Measurements from ENCODE around the gene HERC5.

The HERC5 gene

GRCh38 chr4:88465653-88466192 lies 8.8 kb downstream of the HERC5 start:
- TF ChIP-seq TOX (CRISPR knock-in tag; IDR thresholded peaks at IDR 0.05; ENCODE audit: borderline replicate concordance), result no peak
- ATAC-seq, result no peak

- no peak for ATAC-seq
- no peak for TF ChIP-seq ZNF8 (CRISPR knock-in tag; IDR thresholded peaks at IDR 0.05)
- no peak for TF ChIP-seq GLIS3 (CRISPR knock-in tag; IDR thresholded peaks at IDR 0.05)
- TF ChIP-seq CSRNP3 (CRISPR knock-in tag; IDR thresholded peaks at IDR 0.05), result no peak
- TF ChIP-seq TCF4 (CRISPR knock-in tag; IDR thresholded peaks at IDR 0.05; ENCODE audit: borderline replicate concordance), result no peak
- no peak for TF ChIP-seq PATZ1 (CRISPR knock-in tag; IDR thresholded peaks at IDR 0.05; ENCODE audit: borderline replicate concordance)
- TF ChIP-seq ZNF70 (CRISPR knock-in tag; IDR thresholded peaks at IDR 0.05), result no peak
- no peak for TF ChIP-seq ZFP3 (CRISPR knock-in tag; IDR thresholded peaks at IDR 0.05)
- TF ChIP-seq CSDC2 (CRISPR knock-in tag; IDR thresholded peaks at IDR 0.05), result no peak
- no peak for TF ChIP-seq BACH2 (CRISPR knock-in tag; IDR thresholded peaks at IDR 0.05; ENCODE audit: borderline replicate concordance)
- no peak for TF ChIP-seq ESRRG (CRISPR knock-in tag; IDR thresholded peaks at IDR 0.05)
- TF ChIP-seq RARB (CRISPR knock-in tag; IDR thresholded peaks at IDR 0.05), result no peak
- no peak for TF ChIP-seq OSR1 (CRISPR knock-in tag; IDR thresholded peaks at IDR 0.05)
- TF ChIP-seq ZNF565 (CRISPR knock-in tag; conservative IDR thresholded peaks at IDR 0.05; ENCODE audit: low read depth), result no peak
- no peak for TF ChIP-seq TOX (CRISPR knock-in tag; IDR thresholded peaks at IDR 0.05; ENCODE audit: borderline replicate concordance)
- no peak for TF ChIP-seq POU6F1 (CRISPR knock-in tag; IDR thresholded peaks at IDR 0.05; ENCODE audit: borderline replicate concordance, low read depth)
These were observed 10.5 kb downstream of the HERC5 start for GRCh38 chr4:88467392-88467791.

GRCh38 chr4:88477229-88477860 lies 20.4 kb downstream of the HERC5 start:
- TF ChIP-seq CREB5 (CRISPR knock-in tag; IDR thresholded peaks at IDR 0.05; ENCODE audit: low read depth), result no peak
- no peak for TF ChIP-seq ESRRG (CRISPR knock-in tag; IDR thresholded peaks at IDR 0.05)
- TF ChIP-seq ZFP3 (CRISPR knock-in tag; IDR thresholded peaks at IDR 0.05), result no peak
- TF ChIP-seq ZC3H10 (CRISPR knock-in tag; IDR thresholded peaks at IDR 0.05), result no peak
- TF ChIP-seq TCF4 (CRISPR knock-in tag; IDR thresholded peaks at IDR 0.05; ENCODE audit: borderline replicate concordance), result no peak
- TF ChIP-seq GLIS3 (CRISPR knock-in tag; IDR thresholded peaks at IDR 0.05), result no peak
- no peak for TF ChIP-seq ZNF565 (CRISPR knock-in tag; conservative IDR thresholded peaks at IDR 0.05; ENCODE audit: low read depth)
- no peak for TF ChIP-seq ZFP30 (CRISPR knock-in tag; IDR thresholded peaks at IDR 0.05)
- ATAC-seq, result no peak

- no peak for ATAC-seq
- TF ChIP-seq BACH2 (CRISPR knock-in tag; IDR thresholded peaks at IDR 0.05; ENCODE audit: borderline replicate concordance), result no peak
- no peak for TF ChIP-seq RARB (CRISPR knock-in tag; IDR thresholded peaks at IDR 0.05)
- no peak for TF ChIP-seq ZNF565 (CRISPR knock-in tag; conservative IDR thresholded peaks at IDR 0.05; ENCODE audit: low read depth)
- no peak for TF ChIP-seq ZNF70 (CRISPR knock-in tag; IDR thresholded peaks at IDR 0.05)
- no peak for TF ChIP-seq PPARA (CRISPR knock-in tag; IDR thresholded peaks at IDR 0.05; ENCODE audit: borderline replicate concordance)
- TF ChIP-seq OSR1 (CRISPR knock-in tag; IDR thresholded peaks at IDR 0.05), result no peak
- TF ChIP-seq ISL1 (CRISPR knock-in tag; IDR thresholded peaks at IDR 0.05), result no peak
- no peak for TF ChIP-seq TOX (CRISPR knock-in tag; IDR thresholded peaks at IDR 0.05; ENCODE audit: borderline replicate concordance)
- TF ChIP-seq CSRNP3 (CRISPR knock-in tag; IDR thresholded peaks at IDR 0.05), result no peak
- no peak for TF ChIP-seq ESRRG (CRISPR knock-in tag; IDR thresholded peaks at IDR 0.05)
- no peak for TF ChIP-seq ZFP3 (CRISPR knock-in tag; IDR thresholded peaks at IDR 0.05)
- TF ChIP-seq POU6F1 (CRISPR knock-in tag; IDR thresholded peaks at IDR 0.05; ENCODE audit: borderline replicate concordance, low read depth), result no peak
- no peak for TF ChIP-seq CSDC2 (CRISPR knock-in tag; IDR thresholded peaks at IDR 0.05)
- TF ChIP-seq TSHZ2 (CRISPR knock-in tag; IDR thresholded peaks at IDR 0.05), result no peak
These were observed 21.3 kb downstream of the HERC5 start for GRCh38 chr4:88478247-88478646.
